Astrocyte (in vitro differentiated cells and primary cell): ENCODE data around the gene CRX. TPM values are rescaled to one million over a fixed set of nuclear protein-coding genes. Genes with fewer than 3 reads are reported as not detected.
"Not testable (repeated sequence)": the region's sequence is repeated elsewhere in the genome, so short reads cannot be mapped to it uniquely, and the experiment has no call there.

Experiments used
- DNase-seq: peaks from one replicate; pipeline ENCODE4 v3.0.0-alpha.2; 2010; ENCODE audit warnings: low read depth
- FAIRE-seq: peaks from 2 replicates; lab custom pipeline; 2011; peaks lifted over from hg19 to GRCh38; lab: Jason Lieb, UNC
- H2AFZ ChIP-seq: 2 replicates; pipeline ENCODE4 v1.6.0; 2012; ENCODE audit warnings: low read depth, low read length, inconsistent platforms
- H3K27ac ChIP-seq: 2 replicates; pipeline ENCODE4 v1.5.1; 2011; ENCODE audit warnings: low read depth, low read length, inconsistent platforms
- H3K27me3 ChIP-seq: 2 replicates; pipeline ENCODE4 v1.6.0; 2011; ENCODE audit warnings: low read length, inconsistent platforms; ENCODE audit not compliant: insufficient read depth
- H3K36me3 ChIP-seq: 2 replicates; pipeline ENCODE4 v1.5.1; 2011; ENCODE audit warnings: low read length, inconsistent platforms; ENCODE audit not compliant: insufficient read depth
- H3K4me1 ChIP-seq: 2 replicates; pipeline ENCODE4 v1.5.1; 2011; ENCODE audit warnings: low read length, inconsistent platforms; ENCODE audit not compliant: insufficient read depth
- H3K4me2 ChIP-seq: 2 replicates; pipeline ENCODE4 v1.6.0; 2012; ENCODE audit warnings: low read length, inconsistent platforms
- H3K4me3 ChIP-seq: 2 replicates; pipeline ENCODE4 v1.5.1; 2011; ENCODE audit warnings: low read depth, mild to moderate bottlenecking, low read length, inconsistent platforms; ENCODE audit not compliant: insufficient read depth
- H3K79me2 ChIP-seq: 2 replicates; pipeline ENCODE4 v1.6.0; 2012; ENCODE audit warnings: mild to moderate bottlenecking, low read length, inconsistent platforms; ENCODE audit not compliant: insufficient read depth
- H3K9ac ChIP-seq: 2 replicates; pipeline ENCODE4 v1.6.0; 2012; ENCODE audit warnings: mild to moderate bottlenecking, low read length, inconsistent platforms
- H3K9me3 ChIP-seq: 2 replicates; pipeline ENCODE4 v1.5.1; 2012; ENCODE audit warnings: low read depth, mild to moderate bottlenecking, low read length, inconsistent platforms; ENCODE audit not compliant: insufficient read depth
- H4K20me1 ChIP-seq: 2 replicates; pipeline ENCODE4 v1.6.0; 2012; ENCODE audit warnings: low read length, inconsistent platforms; ENCODE audit not compliant: insufficient read depth
- H3K27ac Mint-ChIP-seq: one replicate; pipeline ENCODE4 v1.8.0; 2021; ENCODE audit warnings: mild to moderate bottlenecking, mixed read lengths; ENCODE audit not compliant: unreplicated experiment
- H3K27me3 Mint-ChIP-seq: one replicate; pipeline ENCODE4 v1.8.0; 2021; ENCODE audit warnings: low read depth, mixed read lengths; ENCODE audit not compliant: unreplicated experiment
- H3K36me3 Mint-ChIP-seq: one replicate; pipeline ENCODE4 v1.8.0; 2021; ENCODE audit warnings: low read depth, mixed read lengths; ENCODE audit not compliant: unreplicated experiment
- H3K4me1 Mint-ChIP-seq: one replicate; pipeline ENCODE4 v1.8.0; 2021; ENCODE audit warnings: low read depth, mixed read lengths; ENCODE audit not compliant: unreplicated experiment
- H3K4me3 Mint-ChIP-seq: one replicate; pipeline ENCODE4 v1.8.0; 2021; ENCODE audit warnings: mild to moderate bottlenecking, moderate library complexity, mixed read lengths; ENCODE audit not compliant: unreplicated experiment
- H3K9me3 Mint-ChIP-seq: one replicate; pipeline ENCODE4 v1.8.0; 2021; ENCODE audit warnings: mild to moderate bottlenecking, mixed read lengths; ENCODE audit not compliant: unreplicated experiment
- EZH2 ChIP-seq: IDR thresholded peaks from 2 replicates; pipeline ENCODE4 v1.6.1; 2012; ENCODE audit warnings: mild to moderate bottlenecking, low read length, inconsistent platforms; ENCODE audit not compliant: insufficient read depth
- total RNA-seq: library from RNA; stranded (reverse); gene quantifications from 2 replicates; pipeline ENCODE4 v1.2.1, GENCODE V29; 2021
- TF ChIP-seq, protein P1 (sequence below): IDR thresholded peaks from 2 replicates; pipeline ENCODE4 v1.5.1; 2011; ENCODE audit warnings: low read depth, mild to moderate bottlenecking, inconsistent platforms, low read length, moderate library complexity; ENCODE audit not compliant: insufficient read depth

CRX gene
- total RNA-seq, 1 donor from 2014 or later: not detected

GRCh38 chr19:47801270-47801669 is 20.5 kb upstream of the CRX start:
- H4K20me1 ChIP-seq: no peaks in the 10 kb centered on the region
- Mint-ChIP-seq H3K27me3 (peaks cover 14% of the 10 kb centered on the region), H3K4me3 (no peak overlapping the region), H3K27ac (no peak overlapping the region), H3K4me1 (peaks cover 1% of the 10 kb centered on the region), H3K36me3 (peaks cover 2% of the 10 kb centered on the region), H3K9me3 (peaks cover 10% of the 10 kb centered on the region)
- H3K36me3 ChIP-seq: no peaks in the 10 kb centered on the region
- no peak overlapping the region for H2AFZ ChIP-seq
- H3K4me1 ChIP-seq: no peaks in the 10 kb centered on the region
- H3K9me3 ChIP-seq: no peaks in the 10 kb centered on the region
- H3K79me2 ChIP-seq: no peaks in the 10 kb centered on the region
- no peak for TF ChIP-seq EZH2
- TF ChIP-seq, protein P1, sequence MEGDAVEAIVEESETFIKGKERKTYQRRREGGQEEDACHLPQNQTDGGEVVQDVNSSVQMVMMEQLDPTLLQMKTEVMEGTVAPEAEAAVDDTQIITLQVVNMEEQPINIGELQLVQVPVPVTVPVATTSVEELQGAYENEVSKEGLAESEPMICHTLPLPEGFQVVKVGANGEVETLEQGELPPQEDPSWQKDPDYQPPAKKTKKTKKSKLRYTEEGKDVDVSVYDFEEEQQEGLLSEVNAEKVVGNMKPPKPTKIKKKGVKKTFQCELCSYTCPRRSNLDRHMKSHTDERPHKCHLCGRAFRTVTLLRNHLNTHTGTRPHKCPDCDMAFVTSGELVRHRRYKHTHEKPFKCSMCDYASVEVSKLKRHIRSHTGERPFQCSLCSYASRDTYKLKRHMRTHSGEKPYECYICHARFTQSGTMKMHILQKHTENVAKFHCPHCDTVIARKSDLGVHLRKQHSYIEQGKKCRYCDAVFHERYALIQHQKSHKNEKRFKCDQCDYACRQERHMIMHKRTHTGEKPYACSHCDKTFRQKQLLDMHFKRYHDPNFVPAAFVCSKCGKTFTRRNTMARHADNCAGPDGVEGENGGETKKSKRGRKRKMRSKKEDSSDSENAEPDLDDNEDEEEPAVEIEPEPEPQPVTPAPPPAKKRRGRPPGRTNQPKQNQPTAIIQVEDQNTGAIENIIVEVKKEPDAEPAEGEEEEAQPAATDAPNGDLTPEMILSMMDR: no peak
- H3K4me3 ChIP-seq: no peak overlapping the region
- FAIRE-seq (peak; percentile 67), DNase-seq (no peak)
- no peak overlapping the region for H3K4me2 ChIP-seq
- H3K27me3 ChIP-seq: no peaks in the 10 kb centered on the region
- H3K27ac ChIP-seq: no peak overlapping the region
- no peak overlapping the region for H3K9ac ChIP-seq

GRCh38 chr19:47802521-47803043 is 19.2 kb upstream of the CRX start:
- no peak for DNase-seq
- Histone ChIP-seq H3K27ac (no peak overlapping the region), H3K79me2 (no peaks in the 10 kb centered on the region), H3K9ac (no peak overlapping the region), H3K27me3 (no peaks in the 10 kb centered on the region), H3K36me3 (no peaks in the 10 kb centered on the region), H3K4me2 (no peak overlapping the region), H3K4me3 (no peak overlapping the region), H4K20me1 (no peaks in the 10 kb centered on the region), H3K9me3 (no peaks in the 10 kb centered on the region), H3K4me1 (no peaks in the 10 kb centered on the region), H2AFZ (no peak overlapping the region)
- H3K9me3 Mint-ChIP-seq: peaks cover 10% of the 10 kb centered on the region
- H3K4me1 Mint-ChIP-seq: peaks cover 1% of the 10 kb centered on the region
- H3K27ac Mint-ChIP-seq: no peak overlapping the region
- H3K27me3 Mint-ChIP-seq: peaks cover 16% of the 10 kb centered on the region
- no peak for TF ChIP-seq EZH2
- TF ChIP-seq, protein P1: no peak
- no peak for FAIRE-seq
- H3K36me3 Mint-ChIP-seq: peaks cover 2% of the 10 kb centered on the region
- H3K4me3 Mint-ChIP-seq: no peak overlapping the region

- H3K27me3 ChIP-seq, H3K9ac ChIP-seq, H3K4me3 ChIP-seq, H3K27ac ChIP-seq, FAIRE-seq, H3K79me2 ChIP-seq, H3K27ac Mint-ChIP-seq, H3K36me3 ChIP-seq, H3K4me1 Mint-ChIP-seq, H3K9me3 ChIP-seq, H3K36me3 Mint-ChIP-seq, H3K4me2 ChIP-seq, H3K9me3 Mint-ChIP-seq, H4K20me1 ChIP-seq, H3K4me1 ChIP-seq, H2AFZ ChIP-seq, H3K4me3 Mint-ChIP-seq, DNase-seq: not testable (repeated sequence)
- peaks cover 13% of the 10 kb centered on the region for H3K27me3 Mint-ChIP-seq
Measured at GRCh38 chr19:47803148-47803547, 18.6 kb upstream of the CRX start.

DNA sequence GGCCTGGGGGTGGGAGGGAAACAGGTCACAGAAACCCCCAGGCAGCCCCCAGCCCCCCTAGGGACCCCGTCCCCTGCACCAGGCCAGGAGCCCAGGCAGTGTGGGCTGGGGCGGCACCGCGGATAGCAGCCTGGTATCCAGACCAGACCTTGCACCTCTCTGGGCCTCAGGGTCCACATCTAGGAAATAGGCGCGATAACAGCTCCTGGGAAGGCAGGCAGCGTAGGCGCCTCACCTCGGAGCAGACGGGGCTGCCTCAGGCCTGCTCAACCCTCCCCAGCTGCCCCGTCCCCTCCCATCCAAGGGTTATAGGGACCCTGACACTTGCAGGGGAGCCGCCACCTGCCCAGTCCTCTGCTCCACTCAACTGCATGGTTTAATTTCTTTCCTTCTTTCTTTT is 18.1 kb upstream of the CRX start:
- H3K27me3 Mint-ChIP-seq: peaks cover 13% of the 10 kb centered on the region
- not testable (repeated sequence) for H3K9me3 ChIP-seq, FAIRE-seq, H3K4me1 Mint-ChIP-seq, H3K27ac ChIP-seq, H3K36me3 ChIP-seq, H3K9ac ChIP-seq, H3K4me2 ChIP-seq, H3K4me3 Mint-ChIP-seq, H3K4me1 ChIP-seq, H3K4me3 ChIP-seq, H3K27ac Mint-ChIP-seq, H3K36me3 Mint-ChIP-seq, H3K79me2 ChIP-seq, DNase-seq, H3K27me3 ChIP-seq, H4K20me1 ChIP-seq, H2AFZ ChIP-seq, H3K9me3 Mint-ChIP-seq

DNA sequence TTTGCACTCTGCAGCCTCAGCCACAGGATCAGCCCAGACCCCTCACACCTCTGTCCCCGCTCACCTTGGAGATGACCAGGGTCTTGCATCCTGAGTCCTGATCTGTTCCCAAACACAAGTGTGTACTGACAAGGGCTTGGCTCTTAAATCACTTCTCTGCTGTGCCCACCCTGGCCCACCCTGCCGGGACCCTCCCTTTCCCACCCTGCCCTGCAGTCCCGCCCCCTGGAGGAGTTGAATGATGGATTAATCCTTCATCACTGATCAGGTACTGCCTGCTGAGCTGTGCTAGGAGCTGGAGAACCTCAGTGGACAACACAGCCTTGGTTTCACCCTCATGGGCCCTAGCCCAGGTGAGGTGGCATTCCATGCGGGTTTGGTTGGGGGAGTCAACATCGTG is 17.3 kb upstream of the CRX start, which contains the start of gene TPRX1:
TSS of gene TPRX1 (minus strand) at position 101 of the 400 bp plus-strand sequence. CDS start at position 89, 12 bp downstream.
- H3K36me3 Mint-ChIP-seq, H3K9ac ChIP-seq, H3K79me2 ChIP-seq, H2AFZ ChIP-seq, H3K27ac ChIP-seq, H3K4me2 ChIP-seq, H3K27me3 Mint-ChIP-seq, H3K9me3 ChIP-seq, H4K20me1 ChIP-seq, H3K36me3 ChIP-seq, DNase-seq, H3K27me3 ChIP-seq, H3K4me3 Mint-ChIP-seq, FAIRE-seq, H3K9me3 Mint-ChIP-seq, H3K4me3 ChIP-seq, H3K4me1 Mint-ChIP-seq, H3K4me1 ChIP-seq, H3K27ac Mint-ChIP-seq: not testable (repeated sequence)
